Neural progenitor cell (in vitro differentiated cells): ENCODE data around the gene ACOXL. TPM values are rescaled to one million over a fixed set of nuclear protein-coding genes. Genes with fewer than 3 reads are reported as not detected.
A peak's percentile ranks its signal among the peaks of the same experiment; 100 is the strongest.

Experiments used
- DNase-seq: peaks from one replicate; pipeline ENCODE4 v3.0.0-alpha.2; 2016; ENCODE audit warnings: low spot score
- H2AFZ ChIP-seq: fragments of 200-600 bp; sonication (generic); replicated peaks from 2 replicates; pipeline ENCODE4 v1.6.1; 2016; ENCODE audit warnings: antibody characterized with exemption
- H3F3A ChIP-seq: fragments of 200-600 bp; sonication (generic); 2 replicates; pipeline ENCODE4 v1.6.1; 2016; ENCODE audit warnings: antibody characterized with exemption, low read depth
- H3K27ac ChIP-seq: fragments of 200-600 bp; sonication (generic); 2 replicates; pipeline ENCODE4 v1.5.1; 2016; ENCODE audit warnings: mild to moderate bottlenecking
- H3K27me3 ChIP-seq: fragments of 200-600 bp; sonication (generic); 2 replicates; pipeline ENCODE4 v1.6.1; 2016; ENCODE audit warnings: mild to moderate bottlenecking, moderate library complexity
- H3K36me3 ChIP-seq: fragments of 200-600 bp; sonication (generic); 2 replicates; pipeline ENCODE4 v1.5.1; 2016
- H3K4me1 ChIP-seq: fragments of 200-600 bp; sonication (generic); 2 replicates; pipeline ENCODE4 v1.6.1; 2016; ENCODE audit warnings: mixed run types
- H3K4me2 ChIP-seq: fragments of 200-600 bp; sonication (generic); 2 replicates; pipeline ENCODE4 v1.6.1; 2016
- H3K4me3 ChIP-seq: fragments of 200-600 bp; sonication (generic); 2 replicates; pipeline ENCODE4 v1.5.1; 2016
- H3K79me2 ChIP-seq: fragments of 200-600 bp; sonication (generic); 2 replicates; pipeline ENCODE4 v1.6.1; 2016; ENCODE audit warnings: low read depth
- H3K9ac ChIP-seq: fragments of 200-600 bp; sonication (generic); 2 replicates; pipeline ENCODE4 v1.6.1; 2016
- H3K9me3 ChIP-seq: fragments of 200-600 bp; sonication (generic); 2 replicates; pipeline ENCODE4 v1.5.1; 2016; ENCODE audit warnings: low read depth
- H4K20me1 ChIP-seq: fragments of 200-600 bp; sonication (generic); 2 replicates; pipeline ENCODE4 v1.6.1; 2016; ENCODE audit warnings: low read depth
- H3K27ac Mint-ChIP-seq: 3 replicates; pipeline ENCODE4 v1.8.0; 2021; ENCODE audit warnings: mixed read lengths
- H3K27me3 Mint-ChIP-seq: 2 replicates; pipeline ENCODE4 v1.8.0; 2022; ENCODE audit warnings: low read depth, mild to moderate bottlenecking, inconsistent platforms, moderate library complexity, mixed read lengths; ENCODE audit not compliant: insufficient read depth
- H3K36me3 Mint-ChIP-seq: 3 replicates; pipeline ENCODE4 v1.8.0; 2021; ENCODE audit warnings: mixed read lengths
- H3K4me1 Mint-ChIP-seq: 3 replicates; pipeline ENCODE4 v1.8.0; 2021; ENCODE audit warnings: mixed read lengths
- H3K4me3 Mint-ChIP-seq: 3 replicates; pipeline ENCODE4 v1.8.0; 2021; ENCODE audit warnings: mild to moderate bottlenecking, moderate library complexity, mixed read lengths
- H3K9me3 Mint-ChIP-seq: 3 replicates; pipeline ENCODE4 v1.8.0; 2020; ENCODE audit warnings: mixed read lengths
- CTCF ChIP-seq: fragments of 200-600 bp; sonication (generic); IDR thresholded peaks from 2 replicates; pipeline ENCODE4 v1.5.1; 2017; ENCODE audit warnings: antibody characterized with exemption, mild to moderate bottlenecking
- EZH2 ChIP-seq: fragments of 200-600 bp; sonication (generic); IDR thresholded peaks from 2 replicates; pipeline ENCODE4 v1.6.1; 2017; ENCODE audit warnings: antibody characterized with exemption, mild to moderate bottlenecking, moderate library complexity
- EZH2phosphoT487 ChIP-seq: fragments of 200-600 bp; sonication (generic); IDR thresholded peaks from 2 replicates; pipeline ENCODE4 v1.6.1; 2017; ENCODE audit warnings: antibody characterized with exemption
- total RNA-seq: library from RNA; depleted of rRNA; stranded (reverse); fragments of >200 nt; gene quantifications from 2 replicates; pipeline ENCODE4 v1.2.3, GENCODE V29; 2015; ENCODE audit warnings: low replicate concordance

The ACOXL gene
- total RNA-seq, 1 donor from 2014 or later = 2.9 TPM

- Histone ChIP-seq H3K4me1 (peaks cover 17% of the 10 kb centered on the region), H3K9ac (no peak overlapping the region), H3K79me2 (peaks cover 17% of the 10 kb centered on the region), H3K27me3 (peaks cover 42% of the 10 kb centered on the region), H3K4me3 (peak overlapping the region; percentile 95), H3K27ac (no peak overlapping the region), H3K9me3 (no peaks in the 10 kb centered on the region), H4K20me1 (peaks cover 17% of the 10 kb centered on the region), H2AFZ (peak overlapping the region; percentile 30), H3K36me3 (no peaks in the 10 kb centered on the region), H3F3A (peaks cover 40% of the 10 kb centered on the region), H3K4me2 (peak overlapping the region; percentile 92)
- Mint-ChIP-seq H3K9me3 (no peaks in the 10 kb centered on the region), H3K27ac (no peak overlapping the region), H3K4me1 (peaks cover 17% of the 10 kb centered on the region), H3K4me3 (peak overlapping the region; percentile 90), H3K27me3 (peaks cover 38% of the 10 kb centered on the region), H3K36me3 (no peaks in the 10 kb centered on the region)
- no peak for TF ChIP-seq CTCF
- no peak for TF ChIP-seq EZH2phosphoT487
- no peak for TF ChIP-seq EZH2
- DNase-seq = peak; percentile 63
Observed at GRCh38 chr2:111117598-111118480, 385.5 kb downstream of the ACOXL start.

- no peaks in the 10 kb centered on the region for H3K9me3 Mint-ChIP-seq
- H3K4me2 ChIP-seq = peak overlapping the region; percentile 92
Observed at GRCh38 chr2:111118481-111118980, 386.2 kb downstream of the ACOXL start.

More at GRCh38 chr2:111118481-111118980, 386.2 kb downstream of the ACOXL start:
- Histone ChIP-seq H3K4me1 (peaks cover 19% of the 10 kb centered on the region), H3F3A (peaks cover 45% of the 10 kb centered on the region), H3K9me3 (no peaks in the 10 kb centered on the region), H3K4me3 (peak overlapping the region; percentile 95), H3K27me3 (peaks cover 42% of the 10 kb centered on the region), H3K79me2 (peaks cover 24% of the 10 kb centered on the region), H3K36me3 (no peaks in the 10 kb centered on the region), H3K9ac (no peak overlapping the region), H4K20me1 (peaks cover 24% of the 10 kb centered on the region), H3K27ac (no peak overlapping the region), H2AFZ (peak overlapping the region; percentile 30)
- peak; percentile 63 for DNase-seq
- peaks cover 17% of the 10 kb centered on the region for H3K4me1 Mint-ChIP-seq
- H3K27me3 Mint-ChIP-seq = peaks cover 38% of the 10 kb centered on the region
- TF ChIP-seq EZH2 (no peak), EZH2phosphoT487 (no peak), CTCF (no peak)
- H3K4me3 Mint-ChIP-seq = peak overlapping the region; percentile 90
- no peak overlapping the region for H3K27ac Mint-ChIP-seq
- no peaks in the 10 kb centered on the region for H3K36me3 Mint-ChIP-seq
